ENCODE results near the gene PINLYP. TPM values are rescaled to one million over a fixed set of nuclear protein-coding genes. Genes with fewer than 3 reads are reported as not detected.

Gene PINLYP
- total and polyA plus RNA-seq, 9 of the 15 experiments (the other 6 are each of a cell fraction or from before 2014, with no cell fraction given): 1.00 to 6.7 (median 2.2) TPM

GRCh38 chr19:43624933-43625332, 49.3 kb downstream of the PINLYP start (continued):
- TF ChIP-seq ADNP (tag; IDR thresholded peaks at IDR 0.05) (peak; percentile 33; the same call in 1 of the 2 replicates), CTCF (IDR thresholded peaks at IDR 0.05 in 2 of 3, conservative IDR thresholded peaks at IDR 0.05 in 1 of 3; ENCODE audit: insufficient read depth in 2 of 3, low read depth in 1 of 3, low read length in 3 of 3) (peak; percentile 66 to 81 (median 76)), ZFX (CRISPR knock-in tag; IDR thresholded peaks at IDR 0.05) (peak; percentile 57), CBFA2T3 (IDR thresholded peaks at IDR 0.05) (peak; percentile 42; the same call in 1 of the 2 replicates), MAX (CRISPR knock-in tag; IDR thresholded peaks at IDR 0.05) (peak; percentile 69), ZNF398 (CRISPR knock-in tag; IDR thresholded peaks at IDR 0.05) (no peak), TFAP4 (CRISPR knock-in tag; IDR thresholded peaks at IDR 0.05; ENCODE audit: borderline replicate concordance) (peak; percentile 55; the same call in 1 of the 2 replicates), HMG20B (CRISPR knock-in tag; IDR thresholded peaks at IDR 0.05) (no peak), GABPA (tag; conservative IDR thresholded peaks at IDR 0.05; ENCODE audit: low read depth) (no peak), MYNN (IDR thresholded peaks at IDR 0.05) (0 out of 2 replicates have a peak, but pooled peaks have one; percentile 42), MYNN (CRISPR knock-in tag; IDR thresholded peaks at IDR 0.05) (no peak), TCF15 (CRISPR knock-in tag; IDR thresholded peaks at IDR 0.05) (no peak), E2F6 (IDR thresholded peaks at IDR 0.05; ENCODE audit: borderline replicate concordance in 1 of 2, extremely low read depth in 1 of 2, insufficient read depth in 1 of 2, insufficient read length in 1 of 2, low read depth in 1 of 2, low read length in 1 of 2, poor library complexity in 1 of 2, severe bottlenecking in 1 of 2) (peak in 1 of 2 experiments; percentile 49), U2AF1 (optimal IDR thresholded peaks at IDR 0.05; ENCODE audit: low read depth, low read length) (no peak), FOXA3 (CRISPR knock-in tag; conservative IDR thresholded peaks at IDR 0.05 in 1 of 2, IDR thresholded peaks at IDR 0.05 in 1 of 2) (no peak), RB1 (IDR thresholded peaks at IDR 0.05; ENCODE audit: low read depth) (peak; percentile 41; the same call in 1 of the 2 replicates), RBM25 (IDR thresholded peaks at IDR 0.05; ENCODE audit: low read depth, low read length, severe bottlenecking) (peak; percentile 38), KLF16 (IDR thresholded peaks at IDR 0.05) (peak; percentile 29; the same call in 1 of the 2 replicates), E4F1 (CRISPR knock-in tag; IDR thresholded peaks at IDR 0.05; ENCODE audit: borderline replicate concordance) (no peak)

Data from K562 (cell line).